ENCODE data around the gene AVEN. TPM values are rescaled to one million over a fixed set of nuclear protein-coding genes. Genes with fewer than 3 reads are reported as not detected.

Gene AVEN
- total and polyA plus RNA-seq, 2 of the 4 experiments (the other 2 are of a cell fraction), result 9.1 to 17.6 TPM

DNA sequence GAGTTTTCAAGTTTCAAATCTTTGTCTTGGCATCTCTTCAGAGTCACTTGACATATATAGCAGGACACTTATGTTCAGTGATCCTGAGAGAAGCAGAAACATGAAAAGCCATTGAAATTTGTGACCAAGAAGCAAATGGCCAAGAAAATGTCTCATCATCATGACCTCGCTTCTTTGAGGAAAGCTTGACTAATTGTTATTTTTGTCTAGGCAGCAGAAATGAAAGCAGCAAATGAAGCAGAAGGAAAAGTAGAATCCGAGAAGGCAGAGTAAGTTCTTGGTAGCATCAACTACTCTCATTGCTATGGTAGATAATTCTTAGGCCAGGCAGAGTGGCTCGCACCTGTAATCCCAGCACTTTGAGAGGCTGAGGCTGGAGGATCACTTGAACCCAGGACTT lies 198.4 kb downstream of the AVEN start:
- no peak overlapping the region for H3K27ac ChIP-seq (ENCODE audit: insufficient read depth, low read length)
- no TSS peak for BruUV-seq (replicated peaks)
- TF ChIP-seq MAFK (IDR thresholded peaks at IDR 0.05; ENCODE audit: low read depth, low read length) (peak; percentile 58; the same call in 1 of the 2 replicates), RAD21 (IDR thresholded peaks at IDR 0.05; ENCODE audit: low read length) (no peak)
- no peak overlapping the region for H3K56ac ChIP-seq (ENCODE audit: extremely low read depth, insufficient read depth, low read length)
- no peak overlapping the region for H2BK20ac ChIP-seq (ENCODE audit: low read depth, low read length)
- intact Hi-C loops (cut with micrococcal nuclease), result no loop called here
- H3K4me3 ChIP-seq (ENCODE audit: insufficient read depth, low read depth, low read length), result no peak overlapping the region
- H3K23ac ChIP-seq (ENCODE audit: low read depth, low read length), result no peak overlapping the region
- no peaks in the 10 kb centered on the region for H3K79me1 ChIP-seq (ENCODE audit: low read depth in 1 of 2, low read length in 2 of 2)
- no peaks in the 10 kb centered on the region for H3K36me3 ChIP-seq (ENCODE audit: control insufficient read depth, insufficient read depth, low read length)
- H3K9me1 ChIP-seq (ENCODE audit: insufficient read depth, low read length), result no peaks in the 10 kb centered on the region
- ATAC-seq (ENCODE audit: low read depth), result no peak
- H2AK5ac ChIP-seq (ENCODE audit: low read depth, low read length), result no peak overlapping the region
- H4K5ac ChIP-seq (ENCODE audit: low read depth, low read length), result no peak overlapping the region
- in situ Hi-C loops (cut with MboI; ENCODE audit: low sequenced_read_pairs), result no loop called here
- DNase-seq, result no peak
- no peak overlapping the region for H3K14ac ChIP-seq (replicated peaks; ENCODE audit: low read depth, low read length)
- no peaks in the 10 kb centered on the region for H4K20me1 ChIP-seq (ENCODE audit: insufficient read depth, low read length)
- no peak overlapping the region for H3K4ac ChIP-seq (ENCODE audit: low read depth, low read length)
- 80% methylated on average over 1 of the region's 3 CpGs; no CpG with 5 or more reads in 1 of the 2 experiments for WGBS, 2 experiments (ENCODE audit: extremely low coverage in 2 of 2, insufficient read length in 1 of 2)
- ChIA-PET POLR2A (ENCODE audit: unreplicated experiment) (no interaction called here), CTCF (no interaction called here)
- H2AFZ ChIP-seq (replicated peaks; ENCODE audit: low read length, poor library complexity), result no peak overlapping the region
- no peak overlapping the region for H4K8ac ChIP-seq (ENCODE audit: low read depth in 2 of 2, low read length in 2 of 2)
- no peaks in the 10 kb centered on the region for H3K4me1 ChIP-seq (ENCODE audit: control insufficient read depth, insufficient read depth, low read length)
- H3K9me3 ChIP-seq (ENCODE audit: control insufficient read depth, insufficient read depth, low read length), result no peaks in the 10 kb centered on the region
- no peak overlapping the region for H3K4me2 ChIP-seq (ENCODE audit: low read depth, low read length)
- no peak overlapping the region for H3K18ac ChIP-seq (ENCODE audit: low read depth, low read length)
- H2AK9ac ChIP-seq (replicated peaks; ENCODE audit: low read depth, low read length, poor library complexity), result no peak overlapping the region
- H2BK120ac ChIP-seq (ENCODE audit: low read depth, low read length), result no peak overlapping the region
- no peak overlapping the region for H2BK15ac ChIP-seq (ENCODE audit: low read depth, low read length)
- dilution Hi-C loops (cut with HindIII; ENCODE audit: low sequenced_read_pairs, unreplicated experiment), result no loop called here
- H2BK5ac ChIP-seq (ENCODE audit: low read depth, low read length, poor library complexity, severe bottlenecking), result no peak overlapping the region
- H3K9ac ChIP-seq (ENCODE audit: low read depth, low read length), result no peak overlapping the region
- no peak overlapping the region for H4K91ac ChIP-seq (ENCODE audit: insufficient read depth, low read depth, low read length)
- H3K27me3 ChIP-seq (ENCODE audit: control insufficient read depth, insufficient read depth, low read length), result peaks cover 6% of the 10 kb centered on the region

Data from IMR-90 (cell line).